ENCODE data around the gene INSM1. TPM values are rescaled to one million over a fixed set of nuclear protein-coding genes. Genes with fewer than 3 reads are reported as not detected.

The INSM1 gene
- total RNA-seq, 2 experiments from 2014 or later: not detected

DNA sequence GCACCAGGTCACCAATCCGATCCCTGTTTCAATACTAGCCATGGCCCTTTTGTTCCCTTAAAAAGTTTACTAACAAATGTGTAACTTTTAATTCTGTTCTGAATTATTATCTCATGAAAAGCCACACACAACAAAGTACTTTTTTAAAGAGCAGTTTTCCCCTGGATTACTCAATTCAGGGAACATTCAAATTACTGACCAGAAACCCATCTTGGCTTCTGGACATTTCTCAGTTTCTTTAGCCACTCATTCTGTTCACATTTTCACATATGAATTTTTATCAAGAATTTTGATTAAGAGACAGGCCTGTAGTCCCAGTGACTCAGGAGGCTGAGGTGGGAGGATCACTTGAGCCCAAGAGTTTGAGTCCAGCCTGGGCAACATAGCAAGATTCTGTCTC is 47.4 kb downstream of the INSM1 start:
- Mint-ChIP-seq H3K4me1 (ENCODE audit: low read depth) (no peaks in the 10 kb centered on the region), H3K4me3 (no peak overlapping the region), H3K27me3 (no peaks in the 10 kb centered on the region), H3K9me3 (no peaks in the 10 kb centered on the region), H3K36me3 (ENCODE audit: low read depth) (peaks cover 31% of the 10 kb centered on the region), H3K27ac (no peak overlapping the region)
- Histone ChIP-seq H3K27ac (ENCODE audit: low read depth in 1 of 2, low read length in 2 of 2) (no peak overlapping the region), H3K4me1 (ENCODE audit: insufficient read depth, low read length) (no peaks in the 10 kb centered on the region), H3K27me3 (ENCODE audit: control insufficient read depth in 1 of 2, insufficient read depth in 2 of 2, low read length in 2 of 2) (no peaks in the 10 kb centered on the region), H3K4me3 (ENCODE audit: low read length) (no peak overlapping the region), H3K9me3 (ENCODE audit: control insufficient read depth in 1 of 2, insufficient read depth in 1 of 2, low read length in 2 of 2) (no peaks in the 10 kb centered on the region), H3K36me3 (ENCODE audit: insufficient read depth, low read length) (peaks cover 13% of the 10 kb centered on the region)
- TF ChIP-seq, protein P1, sequence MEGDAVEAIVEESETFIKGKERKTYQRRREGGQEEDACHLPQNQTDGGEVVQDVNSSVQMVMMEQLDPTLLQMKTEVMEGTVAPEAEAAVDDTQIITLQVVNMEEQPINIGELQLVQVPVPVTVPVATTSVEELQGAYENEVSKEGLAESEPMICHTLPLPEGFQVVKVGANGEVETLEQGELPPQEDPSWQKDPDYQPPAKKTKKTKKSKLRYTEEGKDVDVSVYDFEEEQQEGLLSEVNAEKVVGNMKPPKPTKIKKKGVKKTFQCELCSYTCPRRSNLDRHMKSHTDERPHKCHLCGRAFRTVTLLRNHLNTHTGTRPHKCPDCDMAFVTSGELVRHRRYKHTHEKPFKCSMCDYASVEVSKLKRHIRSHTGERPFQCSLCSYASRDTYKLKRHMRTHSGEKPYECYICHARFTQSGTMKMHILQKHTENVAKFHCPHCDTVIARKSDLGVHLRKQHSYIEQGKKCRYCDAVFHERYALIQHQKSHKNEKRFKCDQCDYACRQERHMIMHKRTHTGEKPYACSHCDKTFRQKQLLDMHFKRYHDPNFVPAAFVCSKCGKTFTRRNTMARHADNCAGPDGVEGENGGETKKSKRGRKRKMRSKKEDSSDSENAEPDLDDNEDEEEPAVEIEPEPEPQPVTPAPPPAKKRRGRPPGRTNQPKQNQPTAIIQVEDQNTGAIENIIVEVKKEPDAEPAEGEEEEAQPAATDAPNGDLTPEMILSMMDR (IDR thresholded peaks at IDR 0.05): no peak
- intact Hi-C loops (cut with DNase I, micrococcal nuclease): no loop called here
- ChIA-PET CTCF (no interaction called here), POLR2A (no interaction called here)
- no peak for DNase-seq
- ATAC-seq (ENCODE audit: poor library complexity): no peak

DNA sequence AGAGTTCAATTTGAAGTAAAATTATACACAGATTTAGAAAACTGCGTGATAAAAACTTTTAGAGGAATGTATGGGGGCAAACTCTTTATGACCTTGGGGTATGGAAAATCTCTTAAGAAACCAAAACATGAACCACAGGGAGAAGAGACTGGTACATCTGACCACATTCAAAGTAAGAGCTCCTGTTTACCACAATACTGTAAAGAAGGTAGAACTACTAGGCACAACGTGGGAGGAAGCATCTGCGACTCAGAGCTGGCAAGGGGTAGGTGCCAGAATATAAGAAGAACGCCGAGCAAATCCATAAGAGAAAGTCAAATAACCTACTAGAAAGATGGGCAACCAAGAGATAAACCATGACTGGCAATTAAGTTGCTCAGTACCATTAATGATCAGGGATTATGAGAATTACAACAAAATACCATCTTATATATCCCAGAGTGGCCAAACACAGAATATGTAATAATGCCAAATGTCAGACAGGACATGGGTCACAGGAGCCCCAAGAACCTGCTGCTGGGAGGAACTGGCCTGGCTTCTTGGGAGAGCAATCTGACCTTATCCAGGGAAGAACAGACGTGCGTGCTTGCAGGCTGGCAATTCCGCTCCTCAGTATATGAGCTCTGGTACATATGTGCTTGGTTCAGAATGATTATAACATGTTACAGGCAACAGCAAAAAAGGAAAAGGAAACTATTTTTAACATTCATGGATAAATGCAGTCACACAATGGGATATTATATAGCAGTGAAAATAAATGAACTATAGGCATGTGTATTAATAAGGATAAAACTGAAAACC is 50.2 kb downstream of the INSM1 start:
- no peaks in the 10 kb centered on the region for H3K27me3 ChIP-seq (ENCODE audit: control insufficient read depth in 1 of 2, insufficient read depth in 2 of 2, low read length in 2 of 2)
- H3K9me3 ChIP-seq (ENCODE audit: control insufficient read depth in 1 of 2, insufficient read depth in 1 of 2, low read length in 2 of 2): no peaks in the 10 kb centered on the region
- Mint-ChIP-seq H3K27ac (no peak overlapping the region), H3K27me3 (no peaks in the 10 kb centered on the region), H3K4me3 (no peak overlapping the region), H3K4me1 (ENCODE audit: low read depth) (no peaks in the 10 kb centered on the region), H3K9me3 (no peaks in the 10 kb centered on the region), H3K36me3 (ENCODE audit: low read depth) (peaks cover 20% of the 10 kb centered on the region)
- H3K4me1 ChIP-seq (ENCODE audit: insufficient read depth, low read length): no peaks in the 10 kb centered on the region
- intact Hi-C loops (cut with DNase I, micrococcal nuclease): no loop called here
- no peak overlapping the region for H3K4me3 ChIP-seq (ENCODE audit: low read length)
- peaks cover 11% of the 10 kb centered on the region for H3K36me3 ChIP-seq (ENCODE audit: insufficient read depth, low read length)
- POLR2A ChIA-PET: no interaction called here
- TF ChIP-seq, protein P1 (IDR thresholded peaks at IDR 0.05): no peak
- CTCF ChIA-PET: no interaction called here
- ATAC-seq (ENCODE audit: poor library complexity): no peak
- H3K27ac ChIP-seq (ENCODE audit: low read depth in 1 of 2, low read length in 2 of 2): no peak overlapping the region
- no peak for DNase-seq
